Measurements from ENCODE around the gene ABAT.
"Not testable (repeated sequence)": the region's sequence is repeated elsewhere in the genome, so short reads cannot be mapped to it uniquely, and the experiment has no call there.

Gene ABAT

DNA sequence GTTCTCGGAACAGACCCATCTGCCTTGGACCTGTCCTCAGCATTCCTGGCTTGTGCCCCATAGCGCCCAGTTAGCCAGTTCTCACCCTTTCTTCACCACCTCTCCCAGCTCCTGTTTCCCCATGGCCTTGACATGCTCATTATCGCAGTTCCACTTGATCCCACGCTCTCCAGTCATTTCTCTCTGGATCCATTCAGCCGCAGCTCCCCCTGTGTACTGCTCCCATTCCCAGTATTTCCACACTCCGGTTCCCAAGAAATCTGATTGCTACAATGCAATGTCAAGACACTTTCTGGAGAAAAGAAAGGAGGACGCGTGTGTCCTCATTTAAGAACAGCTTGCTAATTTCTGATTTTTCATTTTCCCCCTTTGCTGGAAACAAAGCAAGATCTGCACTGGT, 67.7 kb downstream of the ABAT start:
- Mint-ChIP-seq H3K9me3 (no peaks in the 10 kb centered on the region), H3K4me3 (no peak overlapping the region), H3K27ac (no peak overlapping the region), H3K36me3 (ENCODE audit: low read depth) (no peaks in the 10 kb centered on the region), H3K4me1 (ENCODE audit: low read depth) (no peaks in the 10 kb centered on the region), H3K27me3 (ENCODE audit: low read depth) (no peaks in the 10 kb centered on the region)
- no peak for DNase-seq (ENCODE audit: low spot score)

DNA sequence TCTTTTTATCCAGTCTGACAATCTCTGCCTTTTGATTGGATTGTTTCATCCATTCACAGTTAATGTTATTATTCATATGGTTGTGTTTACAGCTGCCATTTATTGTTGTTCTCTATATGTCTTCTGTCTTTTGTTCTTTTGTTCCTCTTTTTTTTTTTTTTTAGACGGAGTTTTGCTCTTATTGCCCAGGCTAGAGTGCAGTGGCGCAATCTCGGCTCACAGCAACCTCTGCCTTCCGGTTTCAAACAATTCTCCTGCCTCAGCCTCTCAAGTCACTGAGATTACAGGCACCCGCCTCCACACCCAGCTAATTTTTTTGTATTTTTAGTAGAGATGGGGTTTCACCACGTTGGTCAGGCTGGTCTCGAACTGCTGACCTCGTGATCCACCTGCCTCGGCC, 74.5 kb downstream of the ABAT start:
- H3K4me3 Mint-ChIP-seq; DNase-seq (ENCODE audit: low spot score); H3K9me3 Mint-ChIP-seq; H3K4me1 Mint-ChIP-seq (ENCODE audit: low read depth); H3K27me3 Mint-ChIP-seq (ENCODE audit: low read depth); H3K27ac Mint-ChIP-seq; H3K36me3 Mint-ChIP-seq (ENCODE audit: low read depth): not testable (repeated sequence)

DNA sequence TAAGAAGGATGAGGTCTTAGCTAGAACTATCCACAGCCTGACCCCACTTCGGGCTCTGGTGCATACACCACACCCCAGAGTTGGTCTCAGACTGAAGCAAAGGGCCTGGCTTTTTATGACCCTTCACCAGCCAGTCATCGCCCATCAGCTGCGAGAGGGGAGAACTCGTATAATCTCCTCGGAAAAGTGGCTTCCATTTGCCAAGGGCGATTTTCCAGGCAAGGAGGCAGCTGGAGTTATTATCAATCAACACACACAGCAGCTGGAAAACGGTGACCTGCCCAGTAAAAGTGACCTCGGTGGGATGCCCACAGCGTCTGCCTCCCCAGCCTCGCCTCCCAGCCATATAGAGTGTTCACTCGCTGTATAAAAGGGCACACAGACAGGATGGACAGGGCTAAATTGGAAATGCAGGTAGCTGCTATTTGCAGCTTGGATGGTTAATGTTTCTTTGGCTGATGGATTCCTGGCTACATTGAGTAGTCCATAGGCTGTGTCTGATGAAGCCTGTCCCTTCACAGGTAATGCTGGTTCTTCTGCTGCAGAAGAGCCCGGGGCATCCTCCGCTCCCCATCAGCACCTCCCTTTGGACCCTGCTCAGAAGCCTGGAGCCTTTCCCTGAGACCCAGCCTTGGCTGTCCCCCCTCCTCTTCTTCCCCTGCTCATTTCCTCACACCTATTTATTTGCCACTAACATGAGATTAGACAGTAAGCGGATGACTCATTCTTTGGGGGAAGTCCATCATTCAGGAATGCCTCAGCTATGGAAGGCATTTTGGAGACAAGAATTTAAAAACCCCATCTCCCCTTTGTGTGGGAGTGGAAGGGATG, 77.3 kb downstream of the ABAT start:
- Mint-ChIP-seq H3K9me3 (no peaks in the 10 kb centered on the region), H3K4me1 (ENCODE audit: low read depth) (no peaks in the 10 kb centered on the region), H3K27me3 (ENCODE audit: low read depth) (no peaks in the 10 kb centered on the region), H3K4me3 (no peak overlapping the region), H3K36me3 (ENCODE audit: low read depth) (no peaks in the 10 kb centered on the region), H3K27ac (no peak overlapping the region)
- no peak for DNase-seq (ENCODE audit: low spot score)

DNA sequence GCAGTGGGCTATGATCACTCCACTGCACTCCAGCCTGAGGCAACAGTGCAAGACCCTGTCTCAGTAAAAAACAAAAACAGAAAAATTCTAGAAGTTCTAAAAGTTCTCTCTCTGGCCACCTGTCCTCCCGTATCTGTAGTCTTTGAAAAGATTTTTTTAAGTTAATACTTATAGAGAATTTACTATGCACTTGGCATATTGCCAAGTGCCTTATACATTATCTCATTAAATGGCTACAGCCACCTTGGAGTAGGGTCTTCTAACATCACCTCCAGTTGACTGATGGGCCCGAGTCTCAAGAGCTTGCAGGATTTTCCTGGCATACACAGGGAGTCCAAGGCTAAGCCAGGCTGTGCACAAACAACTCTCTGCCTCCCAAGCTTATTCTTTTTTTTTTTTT, 78.3 kb downstream of the ABAT start:
- H3K4me3 Mint-ChIP-seq, result no peak overlapping the region
- H3K9me3 Mint-ChIP-seq, result no peaks in the 10 kb centered on the region
- DNase-seq (ENCODE audit: low spot score), result no peak
- H3K36me3 Mint-ChIP-seq (ENCODE audit: low read depth), result no peaks in the 10 kb centered on the region
- H3K27me3 Mint-ChIP-seq (ENCODE audit: low read depth), result no peaks in the 10 kb centered on the region
- H3K27ac Mint-ChIP-seq, result no peak overlapping the region
- no peaks in the 10 kb centered on the region for H3K4me1 Mint-ChIP-seq (ENCODE audit: low read depth)

DNA sequence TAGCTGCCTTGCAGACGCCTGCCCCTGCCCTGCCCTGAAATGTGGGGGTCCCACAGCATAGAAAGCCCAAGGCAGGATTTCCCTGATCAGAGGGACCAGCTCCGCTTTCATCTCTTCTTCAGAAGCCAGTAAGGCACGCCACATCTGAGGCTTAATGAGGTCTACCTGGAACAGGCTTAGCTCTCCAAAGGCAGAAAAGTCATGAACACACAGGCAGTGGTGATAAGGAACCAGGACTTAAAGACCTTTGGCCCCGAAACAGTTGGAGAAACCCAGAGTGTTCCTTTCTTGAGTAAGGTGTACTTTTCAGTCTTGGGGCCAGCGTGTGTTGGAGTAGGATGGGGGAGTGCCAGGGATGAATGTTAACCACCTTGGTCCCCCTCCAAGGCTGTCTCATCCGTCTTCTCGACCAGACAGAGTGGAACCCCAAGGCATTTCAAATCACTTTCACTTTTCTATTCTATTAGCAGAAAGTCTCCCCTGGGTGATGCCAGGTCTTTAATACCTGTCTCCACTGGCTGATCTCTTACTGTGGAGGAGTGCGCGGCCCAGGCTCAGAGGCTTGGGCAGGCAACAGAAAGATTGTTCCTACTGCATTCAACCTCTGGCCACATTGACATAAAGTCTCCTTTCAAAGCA, 79.1 kb downstream of the ABAT start:
- no peaks in the 10 kb centered on the region for H3K36me3 Mint-ChIP-seq (ENCODE audit: low read depth)
- H3K9me3 Mint-ChIP-seq, result no peaks in the 10 kb centered on the region
- H3K4me1 Mint-ChIP-seq (ENCODE audit: low read depth), result no peaks in the 10 kb centered on the region
- DNase-seq (ENCODE audit: low spot score), result no peak
- H3K27me3 Mint-ChIP-seq (ENCODE audit: low read depth), result no peaks in the 10 kb centered on the region
- no peak overlapping the region for H3K4me3 Mint-ChIP-seq
- no peak overlapping the region for H3K27ac Mint-ChIP-seq

DNA sequence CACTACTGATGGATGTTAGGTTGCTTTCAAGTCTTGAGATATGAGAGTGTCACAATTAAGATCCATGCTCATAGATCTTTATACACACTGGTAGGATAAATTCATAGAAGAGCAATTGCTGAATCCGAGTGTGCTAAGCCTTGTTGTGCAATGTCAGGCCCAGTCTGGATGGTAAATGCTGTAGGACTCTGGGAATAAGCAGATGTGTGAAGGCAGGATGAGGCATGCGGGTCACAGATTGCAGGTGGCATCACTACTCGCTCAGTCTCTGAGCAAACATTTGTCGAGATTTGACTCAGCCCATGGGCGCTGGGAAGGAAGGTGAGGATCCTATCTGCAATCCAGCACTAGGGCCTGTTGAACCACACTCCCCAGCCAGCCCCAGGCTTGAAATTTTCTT, 82.3 kb downstream of the ABAT start:
- no peaks in the 10 kb centered on the region for H3K27me3 Mint-ChIP-seq (ENCODE audit: low read depth)
- no peak for DNase-seq (ENCODE audit: low spot score)
- H3K9me3 Mint-ChIP-seq, result no peaks in the 10 kb centered on the region
- H3K4me3 Mint-ChIP-seq, result no peak overlapping the region
- no peak overlapping the region for H3K27ac Mint-ChIP-seq
- no peaks in the 10 kb centered on the region for H3K4me1 Mint-ChIP-seq (ENCODE audit: low read depth)
- H3K36me3 Mint-ChIP-seq (ENCODE audit: low read depth), result no peaks in the 10 kb centered on the region

DNA sequence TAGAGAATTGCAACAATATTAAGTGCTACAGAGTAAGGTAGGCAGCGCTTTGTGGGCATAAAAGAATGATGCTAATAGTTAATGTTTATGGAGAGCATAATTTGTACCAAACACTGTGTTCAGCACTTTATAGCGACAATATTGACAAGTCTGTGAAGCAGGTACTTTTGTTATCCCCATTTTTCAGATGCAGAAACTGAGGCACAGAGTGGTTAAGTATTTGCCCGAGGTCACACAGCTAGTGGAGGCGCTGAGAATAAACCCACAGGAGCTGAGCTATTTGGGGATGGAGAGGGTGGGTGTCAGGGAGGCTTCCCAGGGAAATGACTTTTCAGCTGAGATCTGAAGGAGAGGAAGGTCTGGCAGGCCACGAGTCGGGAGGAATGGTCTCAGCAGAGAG, 83.6 kb downstream of the ABAT start:
- Mint-ChIP-seq H3K27me3 (ENCODE audit: low read depth) (no peaks in the 10 kb centered on the region), H3K27ac (no peak overlapping the region), H3K4me1 (ENCODE audit: low read depth) (no peaks in the 10 kb centered on the region), H3K9me3 (no peaks in the 10 kb centered on the region), H3K4me3 (no peak overlapping the region), H3K36me3 (ENCODE audit: low read depth) (no peaks in the 10 kb centered on the region)
- no peak for DNase-seq (ENCODE audit: low spot score)

DNA sequence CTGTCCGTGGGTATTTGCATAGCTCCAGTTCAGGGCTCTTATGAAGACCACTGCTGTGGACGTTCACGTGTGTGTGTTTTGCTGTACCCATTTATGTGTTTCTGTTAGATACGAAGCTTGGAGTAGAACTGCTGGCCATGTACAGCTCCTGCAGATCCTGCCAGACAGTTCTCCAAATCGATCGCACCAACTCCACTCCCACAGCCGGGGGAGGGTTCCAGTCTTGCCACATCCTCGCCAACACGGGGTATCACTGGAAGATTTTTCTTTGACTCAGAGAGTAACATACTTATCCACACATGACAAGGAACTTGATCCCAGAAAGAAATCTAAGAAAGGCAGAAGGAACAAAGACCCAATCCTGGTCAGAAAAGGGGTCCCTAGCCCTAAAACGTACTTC, 85.6 kb downstream of the ABAT start:
- Mint-ChIP-seq H3K27me3 (ENCODE audit: low read depth) (no peaks in the 10 kb centered on the region), H3K9me3 (no peaks in the 10 kb centered on the region), H3K4me3 (no peak overlapping the region), H3K27ac (no peak overlapping the region), H3K4me1 (ENCODE audit: low read depth) (no peaks in the 10 kb centered on the region), H3K36me3 (ENCODE audit: low read depth) (no peaks in the 10 kb centered on the region)
- DNase-seq (ENCODE audit: low spot score), result no peak

DNA sequence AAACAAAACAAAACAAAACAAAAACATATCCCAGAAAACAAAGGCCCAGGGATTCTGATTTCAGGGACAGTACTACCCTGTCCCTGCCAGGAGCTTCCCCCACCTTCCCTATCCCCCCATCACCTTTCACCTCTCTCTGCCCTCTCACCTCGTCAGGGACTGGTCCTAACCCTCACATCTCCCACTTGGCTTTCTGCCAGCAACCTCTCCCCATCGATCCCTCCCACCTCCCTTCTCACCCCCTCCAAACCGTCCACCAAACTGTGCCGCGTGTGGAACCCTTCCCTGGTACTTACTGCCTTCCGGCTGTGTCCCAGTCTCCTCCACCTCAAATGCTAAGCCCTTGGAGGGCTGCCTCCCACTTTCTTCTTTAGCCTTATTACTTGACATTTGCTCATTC, 86.7 kb downstream of the ABAT start:
- H3K4me3 Mint-ChIP-seq, result no peak overlapping the region
- DNase-seq (ENCODE audit: low spot score), result no peak
- no peaks in the 10 kb centered on the region for H3K36me3 Mint-ChIP-seq (ENCODE audit: low read depth)
- H3K27ac Mint-ChIP-seq, result no peak overlapping the region
- no peaks in the 10 kb centered on the region for H3K27me3 Mint-ChIP-seq (ENCODE audit: low read depth)
- no peaks in the 10 kb centered on the region for H3K9me3 Mint-ChIP-seq
- H3K4me1 Mint-ChIP-seq (ENCODE audit: low read depth), result no peaks in the 10 kb centered on the region

DNA sequence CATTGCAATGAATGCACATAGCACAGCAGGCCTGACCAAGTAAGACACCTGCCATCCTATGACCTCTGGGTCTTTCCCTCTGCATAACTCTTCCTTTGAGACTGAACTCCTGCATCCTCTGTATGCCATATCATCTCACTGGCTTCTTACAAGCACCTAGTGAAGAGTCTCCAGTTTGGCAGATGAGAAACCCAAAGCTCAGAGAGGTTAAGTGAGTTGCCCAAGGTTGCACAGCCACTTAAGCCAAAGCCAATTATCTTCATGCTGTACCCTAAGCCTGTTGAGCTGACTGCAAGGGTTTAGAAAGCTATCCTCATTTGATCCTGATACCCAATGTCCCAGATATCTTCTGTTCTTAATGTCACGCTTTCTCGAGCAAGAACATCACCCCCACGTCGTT, 87.8 kb downstream of the ABAT start:
- DNase-seq (ENCODE audit: low spot score), result no peak
- no peaks in the 10 kb centered on the region for H3K4me1 Mint-ChIP-seq (ENCODE audit: low read depth)
- H3K36me3 Mint-ChIP-seq (ENCODE audit: low read depth), result no peaks in the 10 kb centered on the region
- H3K27ac Mint-ChIP-seq, result no peak overlapping the region
- H3K9me3 Mint-ChIP-seq, result no peaks in the 10 kb centered on the region
- no peaks in the 10 kb centered on the region for H3K27me3 Mint-ChIP-seq (ENCODE audit: low read depth)
- no peak overlapping the region for H3K4me3 Mint-ChIP-seq

DNA sequence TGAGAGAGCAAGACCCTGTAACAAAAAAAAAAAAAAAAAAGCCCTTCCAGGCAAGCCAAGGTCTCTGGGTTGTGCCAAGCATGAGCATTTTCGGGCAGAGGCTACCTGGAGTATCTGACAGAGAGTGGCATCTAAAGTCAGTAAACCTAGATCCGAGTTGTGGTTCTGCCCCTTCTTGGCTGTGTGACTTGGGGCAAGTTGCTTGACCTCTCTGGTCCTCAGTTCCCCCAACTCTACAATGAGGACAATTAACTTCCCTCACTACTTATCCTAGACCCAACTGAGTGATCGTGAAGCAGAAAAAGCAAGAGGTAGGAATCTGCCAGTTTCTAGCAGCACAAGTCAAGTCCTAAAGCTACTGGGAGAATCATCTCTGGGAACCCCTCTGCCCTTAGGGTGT, 88.7 kb downstream of the ABAT start:
- Mint-ChIP-seq H3K4me3 (no peak overlapping the region), H3K36me3 (ENCODE audit: low read depth) (peaks cover 1% of the 10 kb centered on the region)

DNA sequence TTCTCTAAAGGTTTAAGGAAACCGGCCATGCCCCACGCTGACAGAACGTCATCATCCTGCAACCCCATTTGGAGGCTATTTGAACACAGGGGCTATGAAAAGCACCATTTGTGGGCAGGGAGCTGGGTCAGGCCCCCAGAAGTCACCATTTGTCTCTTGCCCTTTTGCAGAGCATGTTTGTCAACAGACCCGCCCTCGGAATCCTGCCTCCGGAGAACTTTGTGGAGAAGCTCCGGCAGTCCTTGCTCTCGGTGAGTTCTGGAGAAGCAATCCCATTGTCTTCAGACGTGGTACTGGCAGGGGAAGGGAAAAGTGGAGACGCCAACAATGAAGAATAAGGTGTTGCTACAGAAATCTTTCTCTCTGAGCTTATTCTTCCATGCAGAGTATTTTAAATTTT, 89.5 kb downstream of the ABAT start:
- H3K4me3 Mint-ChIP-seq, result no peak overlapping the region
- no peak for DNase-seq (ENCODE audit: low spot score)
- no peaks in the 10 kb centered on the region for H3K4me1 Mint-ChIP-seq (ENCODE audit: low read depth)
- no peaks in the 10 kb centered on the region for H3K9me3 Mint-ChIP-seq
- H3K27ac Mint-ChIP-seq, result no peak overlapping the region
- H3K36me3 Mint-ChIP-seq (ENCODE audit: low read depth), result peaks cover 3% of the 10 kb centered on the region
- H3K27me3 Mint-ChIP-seq (ENCODE audit: low read depth), result no peaks in the 10 kb centered on the region

More for the DNA sequence above, 88.7 kb downstream of the ABAT start:
- Mint-ChIP-seq H3K4me1 (ENCODE audit: low read depth) (no peaks in the 10 kb centered on the region), H3K27me3 (ENCODE audit: low read depth) (no peaks in the 10 kb centered on the region), H3K9me3 (no peaks in the 10 kb centered on the region), H3K27ac (no peak overlapping the region)
- DNase-seq (ENCODE audit: low spot score), result no peak

DNA sequence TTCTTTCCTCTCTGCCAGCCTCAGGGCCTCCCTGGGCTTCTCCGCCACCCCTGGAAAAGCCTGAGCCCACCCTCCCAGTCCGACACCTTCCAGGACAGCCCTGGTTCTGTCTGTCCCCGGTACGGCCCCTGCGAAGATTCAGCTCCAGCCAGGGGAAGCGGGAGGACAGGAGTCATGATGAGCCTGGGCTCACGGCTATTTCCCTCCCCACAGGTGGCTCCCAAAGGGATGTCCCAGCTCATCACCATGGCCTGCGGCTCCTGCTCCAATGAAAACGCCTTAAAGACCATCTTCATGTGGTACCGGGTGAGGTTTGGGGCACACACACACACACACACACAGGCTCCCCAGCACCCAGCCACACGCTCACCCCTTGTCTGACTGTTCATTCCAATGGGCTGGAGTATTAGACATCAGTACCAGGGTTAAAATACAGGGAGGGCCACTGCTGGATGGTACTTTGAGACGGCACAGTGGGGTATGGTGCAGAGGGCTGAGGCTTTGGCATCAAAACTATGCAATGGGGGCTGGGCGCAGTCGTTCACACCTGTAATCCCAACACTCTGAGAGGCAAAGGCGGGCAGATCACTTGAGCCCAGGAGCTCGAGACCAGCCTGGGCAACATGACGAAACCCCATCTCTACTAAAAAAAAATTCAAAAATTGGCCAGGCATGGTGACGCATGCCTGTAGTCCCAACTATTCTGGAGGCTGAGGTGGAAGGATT, 90.3 kb downstream of the ABAT start:
- Mint-ChIP-seq H3K27ac (no peak overlapping the region), H3K4me1 (ENCODE audit: low read depth) (no peaks in the 10 kb centered on the region)
- DNase-seq (ENCODE audit: low spot score), result no peak

DNA sequence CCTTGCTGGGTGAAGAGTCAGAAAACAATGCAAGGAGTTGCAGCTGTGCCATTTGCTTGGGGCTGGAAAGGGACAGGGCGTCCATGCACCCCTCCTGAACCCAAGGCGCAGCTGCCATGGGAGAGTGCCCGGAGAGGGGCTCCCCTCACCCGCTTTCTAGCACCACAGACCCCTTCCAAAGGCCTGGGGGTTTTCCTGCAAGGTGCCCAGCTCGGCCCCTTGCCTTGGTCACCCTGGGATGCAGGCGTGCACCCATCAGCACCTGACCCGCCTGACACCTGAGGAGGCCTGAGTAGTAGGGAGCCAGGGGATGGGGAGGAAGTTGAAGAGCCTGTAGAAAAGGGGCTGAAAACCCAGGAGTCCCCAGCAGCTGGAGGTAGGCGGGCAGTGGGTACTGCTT, 92.8 kb downstream of the ABAT start:
- H3K27me3 Mint-ChIP-seq (ENCODE audit: low read depth), result no peaks in the 10 kb centered on the region
- no peak overlapping the region for H3K4me3 Mint-ChIP-seq
- H3K9me3 Mint-ChIP-seq, result no peaks in the 10 kb centered on the region
- H3K27ac Mint-ChIP-seq, result no peak overlapping the region
- DNase-seq (ENCODE audit: low spot score), result no peak
- H3K36me3 Mint-ChIP-seq (ENCODE audit: low read depth), result peaks cover 5% of the 10 kb centered on the region
- H3K4me1 Mint-ChIP-seq (ENCODE audit: low read depth), result no peaks in the 10 kb centered on the region

More for the DNA sequence above, 90.3 kb downstream of the ABAT start:
- Mint-ChIP-seq H3K27me3 (ENCODE audit: low read depth) (no peaks in the 10 kb centered on the region), H3K4me3 (no peak overlapping the region), H3K36me3 (ENCODE audit: low read depth) (peaks cover 3% of the 10 kb centered on the region), H3K9me3 (no peaks in the 10 kb centered on the region)

Measured in T-helper 2 cell treated with Interferon-gamma antibody and Interleukin-4, amounts not matched to agents 5 μg/mL and 100 μg/mL, for 36 hours (primary cell).